ENCODE data around the gene COQ5.

DNA sequence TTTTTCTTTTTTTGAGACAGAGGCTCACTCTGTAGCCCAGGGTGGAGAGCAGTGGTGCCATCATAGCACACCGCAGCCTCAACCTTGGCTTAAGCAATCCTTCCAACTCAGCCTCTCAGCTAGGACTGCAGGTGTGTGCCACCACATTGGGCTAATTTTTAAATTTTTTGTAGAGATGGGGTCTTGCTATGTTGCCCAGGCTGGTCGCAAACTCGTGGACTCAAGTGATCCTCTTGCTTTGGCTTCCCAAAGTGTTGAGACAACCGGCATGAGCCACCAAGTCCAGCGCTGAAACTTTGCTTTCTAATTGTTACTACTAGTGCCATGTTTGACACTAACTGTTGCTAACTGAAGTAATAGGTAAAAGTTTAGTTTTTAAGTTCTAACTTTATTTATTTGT, 13.2 kb upstream of the COQ5 start:
- TF ChIP-seq EZH2 (IDR thresholded peaks at IDR 0.05; ENCODE audit: insufficient read depth, poor library complexity, severe bottlenecking) (no peak), EZH2phosphoT487 (IDR thresholded peaks at IDR 0.05; ENCODE audit: insufficient read depth, low read depth) (no peak)

Measured in GM23248 (cell line).